Activated naive CD4-positive, alpha-beta T cell (primary cell): Measurements from ENCODE around the gene WDR6.
"Not testable (repeated sequence)": the region's sequence is repeated elsewhere in the genome, so short reads cannot be mapped to it uniquely, and the experiment has no call there.

ENCODE experiments used
- DNase-seq, 4 experiments: peaks; one replicate each; lab custom pipeline; 2025; lab: John Stamatoyannopoulos, UW

WDR6 gene

DNA sequence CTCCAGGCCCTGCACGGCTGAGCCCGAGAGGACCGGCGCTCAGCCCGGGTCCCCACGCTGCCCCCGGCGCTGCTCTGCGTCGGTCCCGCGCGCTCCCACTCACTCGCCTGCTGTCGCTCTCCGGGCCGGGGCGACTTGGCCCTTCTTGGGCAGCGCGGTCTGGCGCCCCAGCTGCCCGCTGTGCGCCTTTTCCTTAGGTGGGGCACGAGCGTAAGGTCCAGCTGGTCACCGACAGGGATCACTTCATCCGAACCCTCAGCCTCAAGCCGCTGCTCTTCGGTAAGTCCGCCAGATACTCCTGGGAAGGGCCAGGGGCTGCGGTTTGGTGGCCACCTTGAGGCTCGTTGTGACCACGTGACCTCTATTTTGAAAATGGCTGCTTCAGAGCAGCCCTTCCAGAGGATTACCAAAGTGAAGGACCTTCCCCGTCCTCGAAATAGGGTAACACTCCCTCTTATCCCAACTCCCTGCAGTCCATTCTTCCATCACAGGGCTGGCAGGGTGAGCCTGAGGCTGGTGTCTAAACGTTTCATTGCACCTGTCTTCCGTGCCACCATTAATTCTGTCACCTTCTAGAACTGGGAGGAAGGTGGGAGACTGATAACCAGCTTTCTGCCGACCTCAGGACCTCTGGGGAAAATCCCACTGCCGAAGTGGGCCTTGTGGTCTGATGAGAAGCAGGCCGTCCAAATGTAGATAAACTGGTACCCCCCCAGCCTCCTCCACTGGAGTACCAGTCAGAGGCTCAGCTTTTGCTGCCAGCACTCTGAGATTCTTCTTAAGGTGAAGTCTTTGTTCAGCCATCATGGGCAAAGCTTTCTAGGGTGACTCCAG, 16.3 kb upstream of the WDR6 start:
- no peak for DNase-seq

- no peak for DNase-seq
These were observed 15.2 kb upstream of the WDR6 start for GRCh38 chr3:48991851-48992545.

DNA sequence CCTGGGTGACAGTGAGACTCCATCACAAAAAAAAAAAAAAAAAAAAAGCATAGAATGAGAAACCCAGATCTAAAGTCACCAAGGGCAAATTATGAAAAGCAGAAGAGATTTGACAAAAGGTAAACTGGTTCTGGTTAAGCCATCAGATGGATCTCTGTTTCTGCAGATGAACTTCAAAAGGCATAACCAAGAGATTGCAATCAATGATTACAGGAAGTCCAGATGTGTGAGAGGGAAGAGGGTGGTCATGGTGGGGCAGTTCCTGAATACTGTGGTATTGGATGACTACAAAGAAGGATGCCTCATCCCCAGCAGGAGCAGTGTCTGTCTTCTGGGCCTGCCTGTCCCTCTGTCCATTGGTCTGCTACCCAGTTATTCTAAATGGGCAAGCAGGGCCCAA, 13.4 kb upstream of the WDR6 start:
- no peak for DNase-seq

GRCh38 chr3:48996640-48997039, 10.6 kb upstream of the WDR6 start:
- no peak for DNase-seq

- DNase-seq = no peak
These were observed 10.0 kb upstream of the WDR6 start for GRCh38 chr3:48997102-48997635.

DNA sequence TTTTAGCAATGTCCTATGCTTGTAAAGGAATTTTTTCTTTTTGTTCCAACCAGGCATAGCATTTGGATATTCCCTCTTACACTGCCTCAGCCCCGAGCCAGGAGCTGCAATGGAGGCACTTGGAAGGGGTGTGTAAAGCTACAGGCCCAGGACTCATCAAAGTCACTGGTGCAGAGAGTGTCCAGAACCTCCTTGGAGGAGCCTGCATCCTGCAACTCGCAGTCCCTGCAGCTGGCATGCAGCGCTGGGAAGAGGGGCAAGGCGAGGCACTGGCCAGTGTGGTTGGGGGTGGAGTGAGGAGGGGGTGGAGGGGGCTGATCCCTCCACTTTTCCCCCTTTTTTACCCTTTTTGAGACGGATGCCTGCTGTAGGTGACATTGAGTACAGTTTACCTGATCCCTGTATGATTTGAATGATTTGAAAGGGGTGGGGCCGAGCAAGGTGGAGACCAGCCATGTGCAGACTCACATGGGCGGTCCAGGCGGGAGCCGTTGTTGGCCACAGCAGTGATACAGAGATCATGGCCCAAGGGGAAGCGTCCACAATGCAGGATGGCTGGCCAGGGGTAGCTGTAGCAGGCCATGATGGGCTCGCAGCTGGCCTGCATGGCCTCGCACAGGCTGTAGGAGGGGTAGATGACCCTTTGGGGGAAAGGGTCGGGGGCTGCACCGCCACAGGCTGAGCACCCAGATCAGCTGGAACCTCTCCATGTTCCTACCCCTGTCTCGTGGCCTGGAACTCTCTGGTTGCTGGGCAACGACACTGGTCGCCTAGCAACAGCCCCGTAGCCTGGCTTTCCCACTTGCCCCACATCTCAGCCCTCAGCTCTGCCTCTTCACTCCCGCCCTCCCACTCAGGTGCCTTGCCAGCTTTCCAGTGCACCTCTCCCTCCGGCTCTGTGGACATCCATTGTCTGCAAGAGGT, 9.2 kb upstream of the WDR6 start:
- no peak for DNase-seq

- no peak for DNase-seq
These were observed 7.9 kb upstream of the WDR6 start for GRCh38 chr3:48999085-48999858.

GRCh38 chr3:49001155-49001554, 6.0 kb upstream of the WDR6 start:
- no peak for DNase-seq

GRCh38 chr3:49004352-49005302, 2.6 kb upstream of the WDR6 start:
- no peak for DNase-seq

DNA sequence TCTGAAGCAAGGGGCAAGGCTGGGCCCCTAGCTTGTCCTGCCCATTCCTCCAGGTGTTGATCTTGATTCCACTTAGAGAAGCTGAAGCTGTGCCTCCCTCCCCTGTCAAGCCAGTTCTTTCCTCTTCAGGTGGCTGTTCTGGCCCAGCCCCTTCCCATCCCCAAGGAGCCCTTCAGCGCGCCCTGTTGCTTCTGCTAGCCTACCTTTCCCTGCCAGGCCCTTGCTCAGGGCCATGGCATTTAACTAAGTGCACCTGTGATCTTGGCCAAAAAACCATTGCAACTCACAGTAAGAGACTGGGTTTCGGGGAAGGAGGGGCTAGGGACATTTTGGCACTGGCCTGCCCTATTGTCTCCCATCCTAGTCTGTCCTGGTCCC, 1.9 kb upstream of the WDR6 start:
- DNase-seq = no peak

DNA sequence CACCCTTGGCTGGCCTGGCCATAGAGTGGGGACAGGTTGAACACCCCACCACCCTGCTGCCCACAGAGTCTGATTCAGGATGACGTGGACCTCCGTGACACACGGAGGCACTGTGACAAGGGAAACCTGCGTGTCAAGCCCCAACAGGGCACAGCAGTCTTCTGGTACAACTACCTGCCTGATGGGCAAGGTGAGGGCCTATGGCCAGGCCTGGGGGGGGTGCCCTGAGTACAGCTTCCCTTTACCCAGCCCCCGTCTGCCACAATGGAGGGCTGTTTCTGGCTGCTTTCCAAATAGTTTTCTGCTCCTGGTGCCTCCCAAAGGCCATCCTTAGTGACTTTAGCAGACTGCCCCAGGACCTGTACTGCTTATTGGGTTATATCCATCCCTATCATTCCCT, 1.2 kb upstream of the WDR6 start:
- no peak for DNase-seq

- DNase-seq = no peak
These were observed 653 bp upstream of the WDR6 start for GRCh38 chr3:49006408-49007067.

GRCh38 chr3:49007771-49008528, 759 bp downstream of the WDR6 start:
- DNase-seq = peak; percentile 57 to 83 (median 69)

- DNase-seq = not testable (repeated sequence)
These were observed 1.4 kb downstream of the WDR6 start for GRCh38 chr3:49008627-49009026.

DNA sequence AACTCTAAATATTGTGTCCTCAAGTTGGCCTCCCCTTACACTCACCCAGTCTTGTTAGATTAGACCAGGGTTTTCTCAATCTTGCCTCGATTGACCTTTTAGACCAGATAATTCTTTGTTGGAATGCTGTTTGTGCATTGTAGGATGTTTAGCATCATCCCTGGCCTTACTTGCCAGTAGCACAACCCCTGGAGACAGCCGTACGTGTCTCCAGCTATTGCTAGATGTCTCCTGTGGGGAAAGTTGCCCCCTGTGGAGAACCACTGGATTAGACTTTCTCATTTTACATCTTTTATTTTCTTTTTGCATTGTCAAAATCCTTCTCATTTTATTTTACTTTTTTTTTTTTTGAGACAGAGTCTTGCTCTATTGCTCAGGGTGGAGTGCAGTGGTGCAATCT, 2.2 kb downstream of the WDR6 start:
- DNase-seq = no peak

- no peak for DNase-seq
These were observed 5.3 kb downstream of the WDR6 start for GRCh38 chr3:49012441-49013017.

GRCh38 chr3:49013113-49013737, 6.0 kb downstream of the WDR6 start:
- no peak for DNase-seq
